ENCODE data around the gene UNC13A.

Gene UNC13A

GRCh38 chr19:17655751-17656472, 32.2 kb downstream of the UNC13A start:
- intact Hi-C loops (cut with DNase I; ENCODE audit: low total_unique reads): no loop called here
- TF ChIP-seq CTCF (IDR thresholded peaks at IDR 0.05): no peak
- Histone ChIP-seq H3K4me3 (no peak overlapping the region), H3K27ac (no peak overlapping the region), H3K36me3 (no peaks in the 10 kb centered on the region), H3K9me3 (peaks cover 0 to 5% (median 0%) of the 10 kb centered on the region in 3 donors), H3K4me1 (peaks cover 0 to 36% (median 13%) of the 10 kb centered on the region in 4 donors), H3K27me3 (no peaks in the 10 kb centered on the region)
- no peak for DNase-seq

GRCh38 chr19:17654993-17655392, 33.2 kb downstream of the UNC13A start:
- H3K4me1 ChIP-seq: peaks cover 0 to 29% (median 13%) of the 10 kb centered on the region in 4 donors

GRCh38 chr19:17652627-17653026, 35.5 kb downstream of the UNC13A start:
- Histone ChIP-seq H3K4me1 (peaks cover 0 to 6% (median 0%) of the 10 kb centered on the region in 4 donors), H3K27me3 (peaks cover 0 to 7% of the 10 kb centered on the region in 2 donors), H3K27ac (no peak overlapping the region), H3K4me3 (no peak overlapping the region), H3K36me3 (no peaks in the 10 kb centered on the region), H3K9me3 (peaks cover 0 to 5% (median 0%) of the 10 kb centered on the region in 3 donors)
- no peak for DNase-seq
- TF ChIP-seq CTCF (IDR thresholded peaks at IDR 0.05): no peak
- intact Hi-C loops (cut with DNase I; ENCODE audit: low total_unique reads): no loop called here

More at GRCh38 chr19:17654993-17655392, 33.2 kb downstream of the UNC13A start:
- Histone ChIP-seq H3K4me3 (no peak overlapping the region), H3K27ac (no peak overlapping the region), H3K9me3 (peaks cover 0 to 5% (median 0%) of the 10 kb centered on the region in 3 donors), H3K36me3 (no peaks in the 10 kb centered on the region), H3K27me3 (no peaks in the 10 kb centered on the region)
- intact Hi-C loops (cut with DNase I; ENCODE audit: low total_unique reads): no loop called here
- DNase-seq: no peak
- no peak for TF ChIP-seq CTCF (IDR thresholded peaks at IDR 0.05)

- Histone ChIP-seq H3K36me3 (no peaks in the 10 kb centered on the region), H3K27me3 (peaks cover 0 to 40% of the 10 kb centered on the region in 2 donors), H3K27ac (no peak overlapping the region), H3K4me3 (no peak overlapping the region), H3K9me3 (no peaks in the 10 kb centered on the region), H3K4me1 (no peaks in the 10 kb centered on the region)
- DNase-seq: no peak
- no peak for TF ChIP-seq CTCF (IDR thresholded peaks at IDR 0.05)
- intact Hi-C loops (cut with DNase I; ENCODE audit: low total_unique reads): no loop called here
These were observed 39.4 kb downstream of the UNC13A start for GRCh38 chr19:17648786-17649185.

- Histone ChIP-seq H3K9me3 (no peaks in the 10 kb centered on the region), H3K27ac (no peak overlapping the region), H3K36me3 (no peaks in the 10 kb centered on the region), H3K27me3 (peaks cover 0 to 44% of the 10 kb centered on the region in 2 donors), H3K4me3 (no peak overlapping the region), H3K4me1 (no peaks in the 10 kb centered on the region)
- DNase-seq: no peak
- intact Hi-C loops (cut with DNase I; ENCODE audit: low total_unique reads): no loop called here
- no peak for TF ChIP-seq CTCF (IDR thresholded peaks at IDR 0.05)
These were observed 40.0 kb downstream of the UNC13A start for GRCh38 chr19:17648097-17648660.

All from tibial artery (tissue), 4 donors.